Endothelial cell of umbilical vein (primary cell): Measurements from ENCODE around the gene MCRIP2. TPM values are rescaled to one million over a fixed set of nuclear protein-coding genes. Genes with fewer than 3 reads are reported as not detected.

Experiments
- BruUV-seq: library from RNA; stranded (reverse); fragments of 400-500 nt; replicated peaks from 2 replicates; lab custom pipeline; 2021; lab: Mats Ljungman, UMichigan
- CTCF ChIA-PET: fragments of 300-600, 350-600 bp; sonication (Branson Sonifier 250); formaldehyde crosslinking; loops from one replicate; lab custom pipeline; 2021; ENCODE audit warnings: antibody characterized with exemption, inconsistent platforms; lab: Charles Lee
- POLR2A ChIA-PET: fragments of 300-600, 350-600 bp; sonication (Branson Sonifier 250); formaldehyde crosslinking; loops from one replicate; lab custom pipeline; 2021; ENCODE audit warnings: antibody characterized with exemption, inconsistent platforms; lab: Charles Lee
- DNase-seq: peaks from one replicate; pipeline ENCODE4 v3.0.0-alpha.2; 2011; ENCODE audit warnings: low read depth, low spot score
- FAIRE-seq: peaks from 2 replicates; lab custom pipeline; 2011; peaks lifted over from hg19 to GRCh38; lab: Jason Lieb, UNC
- H2AFZ ChIP-seq: 2 replicates; pipeline ENCODE4 v1.6.0; 2012; ENCODE audit warnings: low read depth, low read length, control low read depth, inconsistent platforms
- H3K27ac ChIP-seq: 2 replicates; pipeline ENCODE4 v1.5.1; 2011; ENCODE audit warnings: low read depth, mild to moderate bottlenecking, control low read depth, low read length, moderate library complexity; ENCODE audit not compliant: insufficient read depth
- H3K27me3 ChIP-seq, 2 experiments: 2 replicates each; pipeline versions ENCODE4 v1.6.0 to v1.6.1; 2011; ENCODE audit warnings: low read length in 2 of 2, mixed read lengths in 1 of 2; ENCODE audit not compliant: control insufficient read depth in 2 of 2, insufficient read depth in 2 of 2
- H3K36me3 ChIP-seq, 2 experiments: 2 replicates in 1 of 2; 3 replicates in 1 of 2; pipeline ENCODE4 v1.5.1; 2011; ENCODE audit warnings: low read length in 2 of 2, mild to moderate bottlenecking in 1 of 2, moderate library complexity in 1 of 2; ENCODE audit not compliant: control insufficient read depth in 2 of 2, insufficient read depth in 2 of 2; ENCODE audit errors: extremely low read depth in 1 of 2
- H3K4me1 ChIP-seq: 3 replicates; pipeline ENCODE4 v1.5.1; 2011; ENCODE audit warnings: mild to moderate bottlenecking, low read length; ENCODE audit not compliant: control insufficient read depth, insufficient read depth; ENCODE audit errors: extremely low read depth
- H3K4me2 ChIP-seq: 2 replicates; pipeline ENCODE4 v1.6.1; 2011; ENCODE audit warnings: low read length, control low read depth, mixed read lengths; ENCODE audit not compliant: insufficient read depth
- H3K4me3 ChIP-seq, 3 experiments: fragments of 200-600 bp in 1 of 3; sonication (generic), shearing (Covaris generic) in 1 of 3; replicated peaks in 1 of 3; 2 replicates each; pipeline ENCODE4 v1.5.1; 2011 to 2016; ENCODE audit warnings: control low read depth in 3 of 3, low read length in 3 of 3, mild to moderate bottlenecking in 2 of 3, inconsistent platforms in 1 of 3, low read depth in 1 of 3, moderate library complexity in 1 of 3; ENCODE audit not compliant: insufficient read depth in 1 of 3
- H3K79me2 ChIP-seq: 2 replicates; pipeline ENCODE4 v1.6.0; 2012; ENCODE audit warnings: low read length, inconsistent platforms; ENCODE audit not compliant: control insufficient read depth, insufficient read depth
- H3K9ac ChIP-seq: replicated peaks from 2 replicates; pipeline ENCODE3; 2011; ENCODE audit warnings: low read length, control low read depth; ENCODE audit not compliant: insufficient read depth; ENCODE audit errors: extremely low read depth
- H3K9me1 ChIP-seq: replicated peaks from 3 replicates; pipeline ENCODE4 v1.6.0; 2011; ENCODE audit warnings: mild to moderate bottlenecking, low read length; ENCODE audit not compliant: control insufficient read depth, insufficient read depth; ENCODE audit errors: extremely low read depth
- H3K9me3 ChIP-seq: replicated peaks from 2 replicates; pipeline ENCODE4 v1.5.1; 2012; ENCODE audit warnings: low read length, inconsistent platforms; ENCODE audit not compliant: control insufficient read depth, insufficient read depth
- H4K20me1 ChIP-seq: replicated peaks from 2 replicates; pipeline ENCODE3; 2011; ENCODE audit warnings: mild to moderate bottlenecking, low read length; ENCODE audit not compliant: control insufficient read depth, insufficient read depth; ENCODE audit errors: extremely low read depth
- CTCF ChIP-seq, 2 donors: IDR thresholded peaks; 1 replicate in 1 of 2; 2 replicates in 1 of 2; pipeline ENCODE4 v1.5.1; 2011; ENCODE audit warnings: low read length in 2 of 2, mild to moderate bottlenecking in 2 of 2, moderate library complexity in 2 of 2, control low read depth in 1 of 2, inconsistent platforms in 1 of 2, low read depth in 1 of 2; ENCODE audit not compliant: insufficient read depth in 1 of 2; ENCODE audit errors: extremely low read depth in 1 of 2
- EZH2 ChIP-seq: IDR thresholded peaks from 2 replicates; pipeline ENCODE4 v1.6.1; 2012; ENCODE audit warnings: borderline replicate concordance, low read depth, mild to moderate bottlenecking, moderate library complexity, low read length, inconsistent platforms; ENCODE audit not compliant: severe bottlenecking
- FOS ChIP-seq: IDR thresholded peaks from 2 replicates; pipeline ENCODE4 v1.6.1; 2011; ENCODE audit warnings: mild to moderate bottlenecking, low read length, moderate library complexity, borderline replicate concordance; ENCODE audit not compliant: insufficient read depth
- GATA2 ChIP-seq: IDR thresholded peaks from 2 replicates; pipeline ENCODE4 v1.7.0; 2011; ENCODE audit warnings: low read depth, mild to moderate bottlenecking, moderate library complexity, mixed read lengths, low read length; ENCODE audit not compliant: insufficient read length, insufficient read depth
- JUN ChIP-seq: IDR thresholded peaks from 2 replicates; pipeline ENCODE4 v1.6.1; 2011; ENCODE audit warnings: borderline replicate concordance, low read depth; ENCODE audit not compliant: insufficient read length, insufficient read depth
- MAX ChIP-seq: IDR thresholded peaks from 2 replicates; pipeline ENCODE4 v1.6.1; 2011; ENCODE audit not compliant: insufficient read depth, insufficient read length
- MYC ChIP-seq: IDR thresholded peaks from one replicate; pipeline ENCODE4 v1.6.1; 2011; ENCODE audit warnings: mild to moderate bottlenecking, low read depth, low read length
- POLR2A ChIP-seq: IDR thresholded peaks from 2 replicates; pipeline ENCODE4 v1.6.1; 2012; ENCODE audit warnings: low read depth, mild to moderate bottlenecking, control low read depth, low read length
- POLR2AphosphoS5 ChIP-seq: IDR thresholded peaks from 2 replicates; pipeline ENCODE4 v1.6.1; 2012; ENCODE audit warnings: low read depth, mild to moderate bottlenecking, control low read depth, low read length, moderate library complexity; ENCODE audit not compliant: insufficient read depth
- dilution Hi-C: fragments of 300-500 bp; cut with MboI; formaldehyde crosslinking; loops from one replicate; pipeline ENCODE4 v1.15.0; 2019; ENCODE audit warnings: low sequenced_read_pairs; ENCODE audit not compliant: extremely low pct_ligation_motif_present
- intact Hi-C: fragments of 100-400 bp; cut with micrococcal nuclease; formaldehyde crosslinking; loops from one replicate; pipeline ENCODE4 v1.10.0; 2022
- polyA plus RNA-seq, 4 experiments: library from polyadenylated mRNA; depleted of rRNA in 3 of 4; stranded (reverse) in 3 of 4; unstranded in 1 of 4; fragments of >200 nt; gene quantifications; 2 replicates each; pipeline versions ENCODE4 v1.2.1 to v1.2.3, GENCODE V29; 2011 to 2012; ENCODE audit warnings: missing spikeins in 1 of 4
- total RNA-seq: library from RNA; stranded (reverse); gene quantifications from 2 replicates; pipeline ENCODE4 v1.2.3, GENCODE V29; 2021

Gene MCRIP2
- total and polyA plus RNA-seq, 2 donors (not counting 3 experiments of a cell fraction or from before 2014, with no cell fraction given): 17.1 to 18.9 TPM

- Histone ChIP-seq H3K9ac (no peak overlapping the region), H3K27me3 (no peaks in the 10 kb centered on the region), H3K9me3 (no peaks in the 10 kb centered on the region), H3K4me2 (no peak overlapping the region), H3K4me3 (no peak overlapping the region), H3K79me2 (peaks cover 20% of the 10 kb centered on the region), H3K9me1 (no peaks in the 10 kb centered on the region), H3K4me1 (peaks cover 16% of the 10 kb centered on the region), H4K20me1 (no peaks in the 10 kb centered on the region), H3K27ac (no peak overlapping the region), H3K36me3 (peaks cover 7 to 21% of the 10 kb centered on the region in 2 experiments), H2AFZ (no peak overlapping the region)
- FAIRE-seq (no peak), DNase-seq (no peak)
- dilution Hi-C loops: no loop called here
- ChIA-PET POLR2A (no interaction called here), CTCF (interaction anchor here (0.7 to 1.8 kb wide), 4 partner anchors 9 to 295 kb away, joined by 3 to 5 read pairs (median 4); no protein-coding TSS in a partner anchor)
- no peak for TF ChIP-seq JUN
- TF ChIP-seq MYC: no peak
- TF ChIP-seq GATA2: no peak
- TF ChIP-seq EZH2: no peak
- no peak for TF ChIP-seq MAX
- TF ChIP-seq CTCF (IDR thresholded peaks at IDR 0.05; ENCODE audit: extremely low read depth in 1 of 2, insufficient read depth in 1 of 2, low read depth in 1 of 2, low read length in 2 of 2): no peak
- no peak for TF ChIP-seq POLR2A
- no peak for TF ChIP-seq FOS
- TF ChIP-seq POLR2AphosphoS5: no peak
- intact Hi-C loops: no loop called here
- BruUV-seq: no TSS peak
Measured at GRCh38 chr16:686459-687260, 45.0 kb downstream of the MCRIP2 start.
